HEK293T (cell line): ENCODE results near the gene SKOR2.

Experiments used
- ARNT ChIP-seq: fragments of 450-650 bp; IDR thresholded peaks from 2 replicates; pipeline ENCODE4 v1.6.1; 2017; ENCODE audit warnings: mild to moderate bottlenecking
- BHLHE40 ChIP-seq: fragments of 450-650 bp; IDR thresholded peaks from 2 replicates; pipeline ENCODE4 v1.6.1; 2016; ENCODE audit warnings: mild to moderate bottlenecking, moderate library complexity, borderline replicate concordance
- ELF4 ChIP-seq: fragments of 450-650 bp; IDR thresholded peaks from 2 replicates; pipeline ENCODE4 v1.6.1; 2017; ENCODE audit warnings: antibody characterized with exemption
- FOXA1 ChIP-seq: fragments of 450-650 bp; IDR thresholded peaks from 2 replicates; pipeline ENCODE4 v1.6.1; 2016; ENCODE audit warnings: mild to moderate bottlenecking
- FOXK2 ChIP-seq: fragments of 450-650 bp; IDR thresholded peaks from 2 replicates; pipeline ENCODE4 v1.6.1; 2016; ENCODE audit warnings: mild to moderate bottlenecking
- FOXM1 ChIP-seq: fragments of 450-650 bp; IDR thresholded peaks from 2 replicates; pipeline ENCODE4 v1.6.1; 2017; ENCODE audit warnings: mild to moderate bottlenecking, borderline replicate concordance
- HDGF ChIP-seq: fragments of 450-650 bp; IDR thresholded peaks from 2 replicates; pipeline ENCODE4 v1.6.1; 2017; ENCODE audit warnings: antibody characterized with exemption, borderline replicate concordance
- L3MBTL2 ChIP-seq: fragments of 450-650 bp; conservative IDR thresholded peaks from 2 replicates; pipeline ENCODE4 v1.6.1; 2016; ENCODE audit warnings: mild to moderate bottlenecking
- NFRKB ChIP-seq: fragments of 450-650 bp; IDR thresholded peaks from 2 replicates; pipeline ENCODE4 v1.6.1; 2016; ENCODE audit warnings: mild to moderate bottlenecking, moderate library complexity
- SP1 ChIP-seq: fragments of 450-650 bp; IDR thresholded peaks from 2 replicates; pipeline ENCODE4 v1.6.1; 2017
- SUZ12 ChIP-seq: fragments of 450-650 bp; IDR thresholded peaks from 2 replicates; pipeline ENCODE4 v1.6.1; 2016; ENCODE audit warnings: mild to moderate bottlenecking
- TARDBP ChIP-seq: fragments of 450-650 bp; IDR thresholded peaks from 2 replicates; pipeline ENCODE4 v1.6.1; 2016
- ZNF384 ChIP-seq: fragments of 450-650 bp; IDR thresholded peaks from 2 replicates; pipeline ENCODE4 v1.6.1; 2016
- TF ChIP-seq, protein P1 (sequence below): fragments of 450-650 bp; IDR thresholded peaks from 2 replicates; pipeline ENCODE4 v1.6.1; 2016

DNA sequence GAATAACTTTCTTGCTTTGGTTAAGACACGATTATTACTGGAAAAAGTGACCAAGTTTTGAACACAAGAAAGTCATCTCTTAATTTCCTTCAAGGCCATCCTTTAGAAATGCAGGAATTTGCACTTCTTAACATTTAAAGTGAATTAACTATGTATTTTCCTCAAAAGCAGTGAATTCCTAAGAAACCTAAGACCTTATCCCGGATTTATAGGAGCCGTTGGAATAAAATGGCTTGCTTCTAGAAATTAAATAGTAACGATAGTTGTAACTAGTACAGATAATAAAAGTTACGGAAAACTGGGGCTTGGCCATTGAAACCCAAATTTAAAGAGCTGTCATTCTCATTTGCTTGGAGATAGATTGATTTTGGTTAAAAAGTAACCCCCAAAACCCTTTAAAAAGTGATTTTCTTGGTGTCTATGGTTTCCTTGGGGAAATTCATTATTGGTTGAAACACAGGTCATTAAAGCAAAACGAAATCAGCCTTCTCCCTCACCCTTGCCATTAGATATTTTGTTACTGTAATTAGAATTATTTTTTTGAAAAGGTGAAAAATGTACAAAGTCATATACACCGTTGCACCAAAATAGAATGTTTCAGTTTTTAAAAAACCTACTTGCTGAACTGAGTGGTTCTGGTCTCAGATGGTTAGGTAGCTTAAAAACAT is 2.0 kb downstream of the SKOR2 start:
- TF ChIP-seq L3MBTL2 (no peak), SP1 (no peak), FOXA1 (no peak), BHLHE40 (no peak), HDGF (no peak), FOXK2 (no peak), TARDBP (no peak), FOXM1 (no peak), ARNT (no peak), ZNF384 (no peak), ELF4 (no peak), NFRKB (no peak), SUZ12 (no peak)
- TF ChIP-seq, protein P1, sequence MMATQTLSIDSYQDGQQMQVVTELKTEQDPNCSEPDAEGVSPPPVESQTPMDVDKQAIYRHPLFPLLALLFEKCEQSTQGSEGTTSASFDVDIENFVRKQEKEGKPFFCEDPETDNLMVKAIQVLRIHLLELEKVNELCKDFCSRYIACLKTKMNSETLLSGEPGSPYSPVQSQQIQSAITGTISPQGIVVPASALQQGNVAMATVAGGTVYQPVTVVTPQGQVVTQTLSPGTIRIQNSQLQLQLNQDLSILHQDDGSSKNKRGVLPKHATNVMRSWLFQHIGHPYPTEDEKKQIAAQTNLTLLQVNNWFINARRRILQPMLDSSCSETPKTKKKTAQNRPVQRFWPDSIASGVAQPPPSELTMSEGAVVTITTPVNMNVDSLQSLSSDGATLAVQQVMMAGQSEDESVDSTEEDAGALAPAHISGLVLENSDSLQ = no peak
